Right lobe of liver (tissue), 6 donors: ENCODE results near the gene FILIP1L. TPM values are rescaled to one million over a fixed set of nuclear protein-coding genes. Genes with fewer than 3 reads are reported as not detected.

Source experiments
- ATAC-seq, 4 donors: fragments of 200-7000 bp; cut with Tn5 transposase; one replicate each; pipeline ENCODE4 v1.9.1; 2020; ENCODE audit warnings: mild to moderate bottlenecking in 4 of 4, moderate library complexity in 4 of 4
- DNase-seq, 3 donors: peaks; one replicate each; pipeline ENCODE4 v3.0.0-alpha.2; 2020
- H3K27ac ChIP-seq, 3 donors: fragments of 200-600 bp; one replicate each; pipeline ENCODE4 v1.8.0; 2022
- H3K27me3 ChIP-seq, 2 donors: fragments of 200-600 bp; one replicate each; pipeline ENCODE4 v1.8.0; 2022
- H3K36me3 ChIP-seq, 4 donors: fragments of 200-600 bp; sonication (generic) in 1 of 4; one replicate each; pipeline versions ENCODE4 v1.5.1 to v1.8.0; 2017 to 2022; ENCODE audit warnings: control low read depth in 1 of 4
- H3K4me1 ChIP-seq, 4 donors: fragments of 200-600 bp; sonication (generic) in 1 of 4; one replicate each; pipeline versions ENCODE4 v1.5.1 to v1.8.0; 2017 to 2022; ENCODE audit warnings: control low read depth in 1 of 4
- H3K4me3 ChIP-seq, 3 donors: fragments of 200-600 bp; one replicate each; pipeline ENCODE4 v1.8.0; 2022
- H3K9me3 ChIP-seq, 4 donors: fragments of 200-600 bp; sonication (generic) in 1 of 4; one replicate each; pipeline versions ENCODE4 v1.5.1 to v1.8.0; 2017 to 2022; ENCODE audit warnings: control low read depth in 1 of 4
- CTCF ChIP-seq, 4 donors: fragments of 200-600 bp in 3 of 4; fragments of 450-650 bp in 1 of 4; IDR thresholded peaks; one replicate each; pipeline versions ENCODE4 v1.5.1 to v1.8.0; 2016 to 2022; ENCODE audit warnings: antibody characterized with exemption in 4 of 4, mild to moderate bottlenecking in 2 of 4
- POLR2A ChIP-seq: fragments of 450-650 bp; IDR thresholded peaks from one replicate; pipeline ENCODE4 v1.6.1; 2017; ENCODE audit warnings: antibody characterized with exemption, mild to moderate bottlenecking
- WGBS: methylation state at CpG from one replicate; pipeline ENCODE4 v1.1.6; 2018; ENCODE audit warnings: low coverage, low lambda C conversion rate; ENCODE audit not compliant: insufficient coverage; ENCODE audit errors: missing lambda C conversion rate; 5-methylcytosine and 5-hydroxymethylcytosine counted together
- intact Hi-C, 2 donors: fragments of 100-400 bp; cut with DNase I; formaldehyde crosslinking; loops; one replicate each; pipeline versions ENCODE4 v1.11.2 to v1.14.1; 2022
- total RNA-seq, 6 experiments: library from RNA; depleted of rRNA in 2 of 6; stranded (reverse); fragments of >200 nt in 2 of 6; fragmentation: NEBNext Ultra II Directional in 3 of 6; extraction: Animal tissue kit (Norgen Biotek cat#: 25700) in 3 of 6; gene quantifications; one replicate each; pipeline versions ENCODE4 v1.1.0 to v1.2.4, GENCODE V29; 2016 to 2023
- donor health status: DM: no; HTN: yes; CAD: no.
- donor health status: DM: no; HTN: no; CAD: no.
- donor health status: DM: no; HTN: no; CAD: no.
- donor health status: DM: no; HTN: yes; CAD: no.
- donor health status: DM: no; HTN: yes; CAD: no.

The FILIP1L gene
- total RNA-seq, 6 experiments from 2014 or later, result 0.97 to 10.8 (median 3.6) TPM

DNA sequence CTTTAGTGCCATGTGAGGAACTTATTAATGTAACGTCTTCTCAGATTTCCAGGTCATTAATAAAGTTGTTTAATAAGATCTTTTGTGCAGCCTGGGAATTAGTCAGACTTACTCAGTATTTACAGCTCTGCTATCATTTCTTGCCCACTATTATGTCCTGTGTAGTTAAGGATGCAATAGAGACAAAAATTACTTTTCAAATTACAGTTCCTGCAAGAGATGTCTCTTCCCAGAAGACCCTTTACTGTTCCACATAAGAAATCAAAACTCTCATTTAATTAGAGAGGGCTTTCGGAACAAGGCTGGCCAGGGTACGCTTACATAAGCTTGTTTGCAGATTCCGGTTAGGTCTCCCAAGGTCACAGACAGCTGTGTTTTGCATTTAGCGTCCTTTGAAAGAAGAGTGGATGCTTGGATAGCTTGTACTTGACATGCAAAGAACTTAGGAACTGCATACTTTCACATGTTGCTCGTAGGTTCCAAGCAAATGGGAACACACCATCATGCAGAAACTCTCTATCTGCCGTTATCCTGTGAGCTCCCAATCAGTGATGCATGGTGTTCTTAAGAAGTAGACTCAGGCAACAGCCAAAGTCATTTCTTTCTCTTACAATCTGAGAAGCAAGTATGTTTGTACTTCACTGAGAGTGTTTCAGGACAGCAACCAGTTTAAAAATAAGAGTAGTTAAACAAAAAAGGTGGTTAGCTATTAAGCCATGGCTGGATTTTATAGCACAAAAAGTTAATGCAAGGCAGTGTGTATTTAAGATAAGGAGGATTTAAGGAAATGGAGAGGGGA, 37.4 kb downstream of the FILIP1L start:
- Histone ChIP-seq H3K4me3 (no peak overlapping the region), H3K4me1 (peaks cover 0 to 23% (median 6%) of the 10 kb centered on the region in 4 donors), H3K9me3 (no peaks in the 10 kb centered on the region), H3K27me3 (no peaks in the 10 kb centered on the region), H3K27ac (peak overlapping the region in 2 of 3 donors; percentile 38 to 39), H3K36me3 (no peaks in the 10 kb centered on the region)
- no peak for TF ChIP-seq CTCF (IDR thresholded peaks at IDR 0.05)
- no peak for TF ChIP-seq POLR2A
- 41% methylated on average over 7 of the region's 7 CpGs for WGBS
- DNase-seq (peak in 1 of 3 donors; percentile 56), ATAC-seq (peak; percentile 66 to 88 (median 80))
- intact Hi-C loops, result no loop called here

DNA sequence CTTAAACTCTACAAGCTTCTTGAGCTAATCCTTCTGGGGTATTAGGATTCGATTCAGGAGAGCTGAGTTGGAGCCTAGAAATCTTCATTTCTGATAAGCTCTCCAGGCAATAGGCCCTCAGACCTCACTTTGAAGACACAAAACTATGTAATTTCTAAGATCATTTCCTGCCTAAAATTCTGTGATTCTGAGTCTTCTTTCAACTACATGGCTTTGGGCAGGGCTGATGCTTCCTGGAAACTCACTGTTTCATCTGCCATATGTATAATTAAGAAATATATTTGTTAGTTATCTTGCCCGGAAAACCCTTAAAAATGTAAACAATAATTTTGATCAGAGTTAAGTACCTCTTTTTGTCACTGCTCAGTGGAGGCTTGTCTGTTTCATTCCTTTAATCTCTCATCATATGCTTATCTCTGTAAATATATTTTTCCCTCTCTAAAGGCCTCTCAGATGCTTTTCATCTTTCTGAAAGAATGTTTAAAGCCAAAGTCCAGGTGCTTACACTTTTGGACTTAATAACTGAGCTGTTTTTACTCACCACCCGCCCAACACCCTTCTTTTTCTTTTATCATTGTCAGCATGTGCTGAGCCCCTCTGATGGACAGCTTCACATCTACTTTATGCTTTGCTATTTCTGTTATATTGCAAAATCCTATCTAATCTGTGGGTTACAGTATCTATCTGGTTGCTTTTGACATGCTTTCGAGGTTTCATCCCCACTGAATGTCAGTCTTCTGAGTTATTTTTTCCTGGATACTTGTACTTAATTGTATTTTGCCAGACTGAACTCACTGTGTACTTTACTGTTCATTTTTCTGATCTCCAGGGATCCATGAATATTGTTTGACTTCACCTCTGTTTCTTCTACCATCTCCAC, 38.2 kb downstream of the FILIP1L start:
- DNase-seq (no peak), ATAC-seq (peak in 2 of 4 donors; percentile 7 to 8)
- H3K4me3 ChIP-seq, result no peak overlapping the region
- WGBS, result 58% methylated on average over 4 of the region's 4 CpGs
- H3K27ac ChIP-seq, result peak overlapping the region in 2 of 3 donors; percentile 38 to 39
- no peaks in the 10 kb centered on the region for H3K36me3 ChIP-seq
- no peaks in the 10 kb centered on the region for H3K27me3 ChIP-seq
- intact Hi-C loops, result no loop called here
- peaks cover 0 to 22% (median 6%) of the 10 kb centered on the region in 4 donors for H3K4me1 ChIP-seq
- no peak for TF ChIP-seq POLR2A
- no peak for TF ChIP-seq CTCF (IDR thresholded peaks at IDR 0.05)
- H3K9me3 ChIP-seq, result no peaks in the 10 kb centered on the region

DNA sequence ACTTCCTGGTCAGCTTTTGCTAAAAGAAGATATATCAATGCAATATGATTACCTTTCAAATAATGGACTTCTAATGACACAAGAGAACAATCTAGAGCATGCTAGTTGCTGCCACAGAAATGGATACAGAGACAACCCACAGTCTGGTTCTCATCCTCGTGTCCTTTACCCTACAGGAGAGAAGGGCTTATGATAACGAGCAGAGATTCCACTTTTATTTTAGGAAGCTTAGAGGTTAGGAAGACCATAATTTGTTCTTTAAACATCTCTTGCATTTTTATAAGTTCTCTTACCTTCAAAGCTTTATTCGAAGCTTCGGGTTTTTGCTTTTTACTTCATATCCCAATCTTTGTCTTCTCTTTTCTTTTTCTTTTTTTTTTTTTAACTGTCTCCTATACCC, 39.1 kb downstream of the FILIP1L start:
- Histone ChIP-seq H3K4me1 (peaks cover 0 to 19% (median 6%) of the 10 kb centered on the region in 4 donors), H3K4me3 (no peak overlapping the region), H3K27me3 (no peaks in the 10 kb centered on the region), H3K36me3 (no peaks in the 10 kb centered on the region), H3K27ac (no peak overlapping the region), H3K9me3 (no peaks in the 10 kb centered on the region)
- DNase-seq, result no peak
- intact Hi-C loops, result no loop called here
- 91% methylated on average over 3 of the region's 4 CpGs for WGBS
- TF ChIP-seq CTCF (IDR thresholded peaks at IDR 0.05) (no peak), POLR2A (no peak)
- no peak for ATAC-seq

DNA sequence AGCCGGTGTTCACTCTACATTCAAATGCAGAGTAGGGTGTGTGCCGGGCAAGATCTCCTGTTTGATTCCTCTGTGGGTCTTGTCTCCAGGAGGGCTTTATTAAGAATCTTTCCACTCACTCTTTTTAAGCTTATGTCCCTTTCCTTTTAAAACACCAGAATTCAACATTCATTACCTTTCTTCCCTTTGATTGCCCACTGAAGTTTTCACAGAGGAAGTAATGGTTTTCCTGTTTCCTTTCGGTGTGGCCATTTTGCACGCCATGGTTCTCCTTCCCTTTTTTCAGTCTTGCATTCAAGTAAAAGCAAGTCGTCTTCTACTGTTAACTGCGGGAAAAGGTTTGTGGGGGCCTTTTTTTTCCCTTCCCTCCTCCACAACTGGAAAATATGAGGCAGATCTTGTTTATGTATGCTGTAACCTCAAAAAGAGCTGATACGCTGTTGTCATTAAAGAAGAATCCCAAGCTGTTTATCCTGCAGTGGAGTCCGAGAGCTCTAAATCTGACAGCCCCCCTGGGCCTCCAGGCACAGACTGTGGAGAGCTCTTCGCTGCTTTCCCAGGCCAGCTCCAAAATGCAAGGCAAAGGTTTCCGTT, 40.5 kb downstream of the FILIP1L start:
- intact Hi-C loops, result loop anchor here in 1 of 2 donors (5.0 kb wide), 1 partner anchor 178 kb away; no protein-coding TSS in a partner anchor
- WGBS, result 48% methylated on average over 10 of the region's 10 CpGs
- Histone ChIP-seq H3K27me3 (no peaks in the 10 kb centered on the region), H3K4me3 (no peak overlapping the region), H3K27ac (peak overlapping the region in 2 of 3 donors; percentile 4 to 27), H3K4me1 (peaks cover 0 to 19% (median 7%) of the 10 kb centered on the region in 4 donors), H3K9me3 (no peaks in the 10 kb centered on the region), H3K36me3 (no peaks in the 10 kb centered on the region)
- DNase-seq, result no peak
- no peak for ATAC-seq
- TF ChIP-seq CTCF (IDR thresholded peaks at IDR 0.05) (no peak), POLR2A (no peak)
